C1 segment of cervical spinal cord (tissue), 14 donors: Measurements from ENCODE around the gene SUOX.
"Not testable (repeated sequence)": the region's sequence is repeated elsewhere in the genome, so short reads cannot be mapped to it uniquely, and the experiment has no call there.

Source experiments
- DNase-seq, 14 donors: peaks; one replicate each; lab custom pipeline; 2025; lab: John Stamatoyannopoulos, UW

SUOX gene

DNA sequence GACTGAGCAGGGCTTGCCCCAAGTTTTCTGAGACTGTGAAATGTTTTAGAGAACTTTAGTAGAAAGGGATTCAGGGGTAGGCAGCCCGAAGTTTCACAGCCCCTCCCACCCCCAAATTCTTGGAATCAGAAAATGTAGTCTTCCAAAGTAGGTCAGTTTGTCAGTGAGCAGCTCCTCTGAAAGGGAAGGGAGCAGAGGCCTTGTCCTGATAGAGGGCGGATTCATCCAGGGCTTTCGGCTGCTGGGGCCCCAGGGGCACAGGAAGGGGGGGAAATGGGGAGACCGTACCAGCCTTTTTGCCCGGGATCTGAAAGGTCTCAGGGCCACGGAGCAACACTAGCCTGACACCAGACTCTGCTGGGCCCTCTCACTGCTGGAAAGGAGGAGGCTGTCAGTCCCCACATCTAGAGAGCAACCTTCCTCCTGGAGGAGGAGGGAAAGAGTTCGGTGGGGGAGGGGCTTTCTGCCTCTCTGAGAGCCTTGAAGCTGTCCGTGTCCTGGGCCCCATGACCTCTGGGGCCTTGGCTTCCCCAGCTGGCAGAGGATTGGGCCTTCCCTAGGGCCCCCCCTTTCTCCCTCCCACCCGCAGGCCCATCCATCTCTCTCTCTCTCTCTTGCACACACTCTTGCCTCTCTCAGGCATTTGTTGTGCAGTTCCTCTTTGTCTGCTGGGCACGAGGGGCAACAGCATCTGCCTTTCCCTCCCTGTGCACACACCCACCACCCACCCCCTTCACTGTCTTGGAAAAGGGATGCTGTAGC lies 23.5 kb downstream of the SUOX start, which contains the start of gene IKZF4:
Gene IKZF4, plus strand, starts transcription at position 621 of the 762 bp plus-strand sequence. CDS start 451 bp downstream, outside the sequence.
- peak in 11 of 14 donors; percentile 6 to 54 (median 24) for DNase-seq

DNA sequence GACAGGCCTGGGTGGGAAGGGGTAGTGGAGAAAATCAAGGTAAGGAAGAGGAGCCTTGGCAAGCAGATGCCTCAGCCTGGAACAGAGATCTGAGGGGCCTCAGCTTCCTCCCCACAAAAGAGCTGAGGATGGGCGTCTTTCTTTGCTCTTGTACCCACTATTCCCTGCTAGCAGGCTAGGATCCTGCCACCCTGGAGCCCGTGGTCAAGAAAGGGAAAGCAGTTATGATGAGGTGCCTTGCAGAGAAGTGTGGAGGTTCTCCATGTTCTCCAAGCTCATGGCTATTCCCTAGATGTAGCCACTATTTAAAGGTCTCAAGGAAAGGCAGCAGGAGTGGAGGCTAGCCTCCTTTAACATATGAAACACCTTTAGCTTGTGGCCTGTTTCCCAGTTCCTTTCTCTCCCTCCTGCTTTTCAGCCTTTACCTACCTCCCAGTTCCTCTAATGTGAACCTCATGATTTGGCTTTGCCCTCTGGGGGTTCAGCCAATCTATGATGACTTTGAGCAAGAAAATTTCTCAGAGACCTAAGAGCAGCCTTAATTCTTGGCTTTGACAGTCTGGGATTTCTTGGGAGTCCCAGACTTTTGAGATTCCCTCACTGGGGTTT lies 24.9 kb downstream of the SUOX start:
- peak in 1 of 14 donors; percentile 30 for DNase-seq

DNA sequence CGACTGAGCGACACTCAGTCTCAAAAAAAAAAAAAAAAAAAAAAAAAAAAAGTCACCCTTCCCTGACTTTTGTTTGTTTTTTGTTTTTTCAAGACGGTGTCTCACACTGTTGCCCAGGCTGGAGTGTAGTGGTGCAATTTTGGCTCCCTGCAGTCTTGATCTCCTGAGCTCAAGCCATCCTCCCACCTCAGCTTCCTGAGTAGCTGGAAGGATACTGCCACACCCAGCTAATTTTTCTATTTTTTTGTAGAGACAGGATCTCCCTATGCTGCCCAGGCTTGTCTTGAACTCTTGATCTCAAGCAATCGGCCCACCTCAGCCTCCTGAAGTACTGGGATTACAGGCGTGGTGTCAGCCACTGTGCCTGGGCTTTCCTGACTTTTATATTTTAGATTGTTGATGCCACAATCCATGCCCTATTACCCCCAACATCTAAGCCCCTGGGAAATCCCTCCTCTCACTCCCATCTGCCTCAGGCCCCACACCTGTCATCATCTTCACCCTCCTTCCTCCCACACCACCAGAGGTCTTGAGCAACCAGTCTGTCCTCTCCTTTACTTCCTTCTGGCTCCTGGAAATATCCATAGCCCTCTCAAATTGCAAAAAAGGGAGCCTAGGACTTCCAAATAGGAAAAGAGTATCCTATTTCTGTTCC lies 31.6 kb downstream of the SUOX start:
- no peak for DNase-seq

DNA sequence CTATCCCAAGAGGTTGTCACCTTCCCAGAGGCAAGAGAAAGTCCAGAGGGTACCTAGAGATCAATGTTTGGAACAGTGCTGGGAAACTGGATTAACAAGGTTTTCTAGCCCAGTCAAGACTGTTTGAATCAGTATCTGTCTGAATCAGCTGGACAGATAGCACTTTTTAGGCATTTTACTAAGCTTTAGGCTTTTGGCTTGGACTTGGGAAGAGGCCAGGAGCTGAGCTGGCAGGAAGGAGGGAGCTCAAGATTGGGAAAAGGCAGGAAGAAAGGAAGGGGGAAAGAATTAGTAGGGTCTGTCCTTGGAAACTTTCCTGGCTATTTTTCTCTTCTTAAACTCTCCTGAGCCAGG lies 32.1 kb downstream of the SUOX start:
- no peak for DNase-seq

DNA sequence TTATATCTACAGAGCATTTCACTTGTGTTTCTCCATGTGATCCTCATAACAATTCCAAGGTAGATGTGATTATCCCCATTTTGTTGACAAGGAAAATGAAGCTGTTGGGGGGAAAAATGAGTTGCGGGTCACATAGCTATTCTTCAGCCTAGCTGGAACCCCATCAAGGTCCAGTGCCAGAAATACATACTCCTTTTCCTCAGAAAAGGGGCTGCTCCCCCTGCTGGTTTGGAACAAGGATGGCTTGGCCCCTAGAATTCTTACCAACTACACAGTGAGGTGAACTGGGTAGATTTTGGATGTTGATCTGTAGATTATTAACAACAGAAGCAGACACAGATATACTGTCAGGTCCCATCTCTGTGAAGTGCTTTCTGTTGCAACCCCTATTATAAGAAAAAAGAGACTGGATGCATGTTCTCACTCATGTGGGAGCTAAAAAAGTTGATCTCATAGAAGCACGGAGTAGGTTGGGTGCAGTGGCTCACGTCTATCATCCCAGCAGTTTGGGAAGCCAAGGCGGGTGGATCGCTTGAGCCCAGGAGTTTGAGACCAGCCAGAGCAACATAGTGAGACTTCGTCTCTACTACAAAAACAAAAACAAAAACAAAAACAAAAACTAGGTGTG lies 32.7 kb downstream of the SUOX start:
- DNase-seq: peak in 1 of 14 donors; percentile 5

DNA sequence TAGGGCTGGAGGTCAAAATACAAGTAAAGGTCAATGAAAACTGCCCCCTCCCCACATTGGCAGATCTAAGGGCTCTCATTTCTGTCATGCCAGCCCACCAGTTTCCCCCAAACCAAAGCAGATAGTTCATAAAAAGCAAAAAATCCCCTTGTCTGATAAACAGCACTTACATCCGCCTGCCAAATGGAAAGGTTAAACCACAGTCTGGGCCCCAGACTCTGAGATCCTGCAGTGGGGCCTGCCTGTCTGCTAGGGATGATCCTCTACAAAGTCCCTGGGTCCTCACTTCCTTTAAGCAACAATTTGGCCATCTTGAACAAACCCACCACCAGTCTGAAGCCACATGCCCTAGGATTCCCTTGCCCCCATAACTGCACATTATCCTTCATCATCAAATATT lies 34.9 kb downstream of the SUOX start:
- no peak for DNase-seq

DNA sequence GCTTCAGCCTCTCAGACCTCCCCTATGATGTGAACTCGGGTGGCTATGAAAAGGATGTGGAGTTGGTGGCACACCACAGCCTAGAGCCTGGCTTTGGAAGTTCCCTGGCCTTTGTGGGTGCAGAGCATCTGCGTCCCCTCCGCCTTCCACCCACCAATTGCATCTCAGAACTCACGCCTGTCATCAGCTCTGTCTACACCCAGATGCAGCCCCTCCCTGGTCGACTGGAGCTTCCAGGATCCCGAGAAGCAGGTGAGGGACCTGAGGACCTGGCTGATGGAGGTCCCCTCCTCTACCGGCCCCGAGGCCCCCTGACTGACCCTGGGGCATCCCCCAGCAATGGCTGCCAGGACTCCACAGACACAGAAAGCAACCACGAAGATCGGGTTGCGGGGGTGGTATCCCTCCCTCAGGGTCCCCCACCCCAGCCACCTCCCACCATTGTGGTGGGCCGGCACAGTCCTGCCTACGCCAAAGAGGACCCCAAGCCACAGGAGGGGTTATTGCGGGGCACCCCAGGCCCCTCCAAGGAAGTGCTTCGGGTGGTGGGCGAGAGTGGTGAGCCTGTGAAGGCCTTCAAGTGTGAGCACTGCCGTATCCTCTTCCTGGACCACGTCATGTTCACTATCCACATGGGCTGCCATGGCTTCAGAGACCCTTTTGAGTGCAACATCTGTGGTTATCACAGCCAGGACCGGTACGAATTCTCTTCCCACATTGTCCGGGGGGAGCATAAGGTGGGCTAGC lies 37.7 kb downstream of the SUOX start:
- no peak for DNase-seq

DNA sequence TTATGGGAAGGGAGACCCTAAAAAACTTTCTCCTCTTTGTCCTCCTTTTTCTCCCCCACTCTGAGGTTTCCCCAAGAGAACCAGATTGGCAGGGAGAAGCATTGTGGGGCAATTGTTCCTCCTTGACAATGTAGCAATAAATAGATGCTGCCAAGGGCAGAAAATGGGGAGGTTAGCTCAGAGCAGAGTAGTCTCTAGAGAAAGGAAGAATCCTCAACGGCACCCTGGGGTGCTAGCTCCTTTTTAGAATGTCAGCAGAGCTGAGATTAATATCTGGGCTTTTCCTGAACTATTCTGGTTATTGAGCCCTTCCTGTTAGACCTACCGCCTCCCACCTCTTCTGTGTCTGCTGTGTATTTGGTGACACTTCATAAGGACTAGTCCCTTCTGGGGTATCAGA lies 40.1 kb downstream of the SUOX start:
- DNase-seq: no peak

DNA sequence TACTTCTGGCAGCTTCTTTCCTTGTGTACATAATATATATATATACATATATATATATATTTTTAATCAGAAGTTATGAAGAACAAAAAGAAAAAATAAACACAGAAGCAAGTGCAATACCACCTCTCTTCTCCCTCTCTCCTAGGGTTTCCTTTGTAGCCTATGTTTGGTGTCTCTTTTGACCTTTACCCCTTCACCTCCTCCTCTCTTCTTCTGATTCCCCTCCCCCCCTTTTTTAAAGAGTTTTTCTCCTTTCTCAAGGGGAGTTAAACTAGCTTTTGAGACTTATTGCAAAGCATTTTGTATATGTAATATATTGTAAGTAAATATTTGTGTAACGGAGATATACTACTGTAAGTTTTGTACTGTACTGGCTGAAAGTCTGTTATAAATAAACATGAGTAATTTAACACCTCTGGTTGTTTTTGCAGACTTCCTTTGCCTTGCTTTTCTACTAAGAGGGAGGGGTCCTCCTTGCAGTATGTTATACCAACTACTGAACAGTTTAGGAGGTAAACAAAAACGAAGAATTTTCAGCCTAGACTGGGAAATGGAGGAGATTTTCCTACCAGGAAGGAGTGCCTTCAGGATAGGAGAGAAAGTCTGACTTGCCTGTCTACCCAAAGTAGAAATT lies 41.1 kb downstream of the SUOX start:
- DNase-seq: no peak

DNA sequence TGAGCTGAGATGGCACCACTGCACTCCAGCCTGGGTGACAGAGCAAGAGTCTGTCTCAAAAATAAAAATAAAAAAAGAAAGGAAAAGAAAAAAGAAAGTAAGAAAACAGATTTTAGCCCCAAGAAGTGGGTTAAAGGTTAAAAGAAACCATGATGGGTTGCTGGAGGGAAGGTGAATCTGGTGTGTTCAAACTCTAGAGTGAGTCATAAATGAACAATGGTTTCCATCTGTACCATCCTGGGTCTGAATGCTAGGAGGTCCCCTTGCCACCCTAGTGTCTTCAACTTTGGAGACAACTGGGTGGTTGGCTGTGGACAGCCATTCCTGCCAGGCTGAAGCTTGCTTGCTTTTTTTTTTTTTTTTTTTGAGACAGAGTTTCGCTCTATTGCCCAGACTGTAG lies 43.1 kb downstream of the SUOX start:
- no peak for DNase-seq

DNA sequence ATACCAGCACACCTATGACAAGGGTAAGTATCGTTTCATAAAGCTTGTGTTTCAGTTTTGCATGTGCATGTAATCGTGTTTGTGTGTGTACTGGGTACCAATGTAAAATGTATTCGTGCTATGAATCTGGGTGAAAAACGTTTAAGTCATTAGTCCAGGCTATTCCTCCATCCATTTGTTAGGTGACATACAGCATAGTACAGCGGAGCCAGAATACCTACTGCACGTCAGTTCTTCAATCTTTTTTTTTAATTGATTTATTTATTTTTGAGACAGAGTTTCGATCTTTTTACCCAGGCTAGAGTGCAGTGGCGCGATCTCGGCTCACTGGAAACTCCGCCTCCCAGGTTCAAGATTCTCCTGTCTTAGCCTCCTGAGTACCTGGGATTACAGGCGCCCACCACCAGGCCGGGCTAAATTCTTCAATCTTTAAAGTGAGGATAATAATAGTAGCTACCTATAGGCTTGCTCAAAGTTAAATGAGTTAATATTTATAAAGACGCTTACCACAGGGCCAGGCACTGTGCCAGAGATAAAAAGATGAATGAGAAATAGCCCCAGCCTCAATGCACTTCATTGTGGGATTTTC lies 44.0 kb downstream of the SUOX start:
- no peak for DNase-seq

DNA sequence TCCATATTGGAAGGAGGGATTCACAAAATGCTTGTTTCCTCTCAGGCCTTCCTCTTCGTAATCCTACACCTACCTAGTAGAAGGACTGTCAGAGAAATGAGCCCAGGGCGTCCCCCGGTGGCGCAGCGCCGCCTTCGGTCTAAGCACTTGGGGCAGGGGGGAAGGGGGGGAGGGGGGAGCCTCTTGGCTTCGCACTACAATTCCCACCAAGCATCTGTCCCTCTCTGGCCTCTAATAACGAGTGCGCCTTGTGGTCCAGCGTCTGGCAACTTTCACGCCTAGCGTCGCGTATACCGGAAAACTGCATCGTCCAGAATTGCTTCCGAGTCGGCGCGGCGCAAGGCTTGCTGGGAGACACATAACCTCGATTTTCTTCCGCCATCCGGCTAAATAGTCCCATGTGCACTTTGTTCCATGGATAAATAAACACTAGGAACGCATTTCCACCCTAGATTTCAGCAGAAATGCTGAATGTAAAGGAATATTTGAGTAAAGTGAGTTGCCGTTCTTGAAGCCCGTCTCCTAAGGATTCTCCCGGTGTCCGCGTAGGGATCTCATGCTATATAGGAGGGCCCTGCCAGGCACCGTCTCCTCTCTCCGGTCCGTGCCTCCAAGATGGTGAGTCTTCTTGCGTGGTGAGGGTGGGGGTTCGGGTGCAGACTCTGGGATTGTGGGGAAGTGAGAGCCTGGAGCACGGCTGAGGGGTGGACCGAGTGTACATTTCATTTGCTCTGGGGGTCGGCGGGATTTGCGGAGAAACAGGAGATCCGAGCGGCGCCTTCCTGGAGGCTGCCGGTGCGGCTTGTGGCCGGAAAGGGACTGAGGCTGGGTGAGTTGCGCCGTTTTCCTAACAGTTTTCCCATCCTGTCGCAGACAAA lies 44.7 kb downstream of the SUOX start, which contains the start of gene RPS26:
Gene RPS26, plus strand, starts transcription at position 367 of the 878 bp plus-strand sequence. Its CDS starts 249 bp downstream, at position 616.
- DNase-seq: peak; percentile 68 to 97 (median 92)

DNA sequence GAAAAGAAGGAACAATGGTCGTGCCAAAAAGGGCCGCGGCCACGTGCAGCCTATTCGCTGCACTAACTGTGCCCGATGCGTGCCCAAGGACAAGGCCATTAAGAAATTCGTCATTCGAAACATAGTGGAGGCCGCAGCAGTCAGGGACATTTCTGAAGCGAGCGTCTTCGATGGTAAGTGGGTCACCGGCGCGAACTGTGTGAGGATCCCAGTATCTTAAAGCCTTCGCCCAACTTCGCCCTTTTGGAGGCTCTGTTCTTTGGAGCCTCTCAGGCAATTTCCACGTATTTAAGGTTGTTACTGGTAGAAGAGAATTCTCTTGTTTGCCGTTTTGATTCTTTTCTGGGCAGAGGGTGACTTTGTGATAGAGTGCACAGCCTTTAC lies 45.3 kb downstream of the SUOX start:
- DNase-seq: not testable (repeated sequence)

DNA sequence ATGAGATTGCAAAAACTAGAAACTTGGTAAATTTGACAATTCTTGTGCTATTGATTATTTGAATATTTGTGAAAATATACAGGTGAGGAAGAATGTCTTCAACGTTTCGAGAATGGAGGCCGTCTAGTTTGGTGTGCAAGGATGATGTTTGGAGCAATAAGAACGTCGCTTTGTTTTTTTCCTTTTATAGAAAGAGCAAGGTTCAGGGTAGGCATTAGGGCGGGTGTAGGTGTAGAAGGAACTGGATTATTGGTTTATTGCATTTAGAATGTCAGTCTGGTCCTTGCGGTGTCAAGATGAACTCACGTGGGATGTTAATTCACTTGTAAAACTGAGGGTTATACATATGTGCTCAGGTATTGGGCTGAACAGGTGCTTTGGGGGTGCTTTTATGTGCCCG lies 45.8 kb downstream of the SUOX start:
- no peak for DNase-seq

DNA sequence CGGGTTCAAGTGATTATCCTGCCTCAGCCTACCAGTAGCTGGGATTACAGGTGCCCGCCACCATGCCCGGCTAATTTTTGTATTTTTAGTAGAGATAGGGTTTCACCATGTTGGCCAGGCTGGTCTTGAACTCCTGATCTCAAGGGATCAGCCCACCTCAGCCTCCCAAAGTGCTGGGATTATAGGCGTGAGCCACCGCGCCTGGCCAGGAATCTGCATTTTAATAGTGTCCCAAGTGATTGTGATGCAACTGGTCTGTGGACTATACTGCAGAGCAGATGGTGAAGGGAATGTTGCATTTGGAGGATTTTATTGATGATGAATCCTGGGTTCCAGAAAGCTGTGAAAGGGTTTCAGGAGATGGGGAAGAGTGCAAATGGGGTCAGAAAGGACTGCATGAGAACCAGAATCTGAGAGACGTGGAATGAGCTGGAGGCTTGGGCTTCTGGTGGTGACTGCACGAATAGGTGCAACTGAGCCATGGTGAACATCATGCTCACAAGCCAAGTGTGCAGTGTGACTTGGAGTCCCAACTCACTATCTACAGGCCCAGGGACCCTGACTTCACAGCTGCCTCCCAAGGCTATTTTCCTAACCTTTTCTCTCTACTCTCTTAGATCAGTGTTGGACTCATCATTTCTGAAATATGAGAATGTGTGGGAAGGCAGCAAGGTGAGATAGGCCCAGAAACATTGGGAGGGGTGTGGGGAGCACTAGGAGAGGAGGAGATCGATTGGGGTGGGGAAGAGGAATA lies 49.1 kb downstream of the SUOX start:
- DNase-seq: no peak

DNA sequence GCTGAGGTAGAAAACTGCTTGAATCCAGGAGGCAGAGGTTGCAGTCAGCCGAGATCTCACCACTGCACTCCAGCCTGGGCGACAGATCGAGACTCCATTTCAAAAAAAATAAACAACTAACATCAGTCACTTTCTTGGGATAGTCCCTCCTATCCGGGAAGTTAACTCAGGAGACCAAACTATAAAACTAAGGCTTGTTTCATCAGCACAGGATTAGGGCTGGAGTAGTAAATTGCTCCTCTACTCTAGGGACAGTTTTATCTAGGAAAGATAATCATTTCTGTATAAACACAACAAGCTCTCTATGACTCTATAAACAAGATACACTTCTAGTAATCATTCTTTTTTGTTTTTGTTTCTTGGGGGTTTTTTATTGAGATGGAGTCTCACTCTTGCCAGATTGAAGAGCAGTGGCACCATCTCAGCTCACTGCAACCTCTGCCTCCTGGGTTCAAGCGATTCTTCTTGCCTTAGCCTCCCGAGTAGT lies 56.4 kb downstream of the SUOX start:
- DNase-seq: no peak
